Common myeloid progenitor, CD34-positive (primary cell): Measurements from ENCODE around the gene CAPS.
A peak's percentile ranks its signal among the peaks of the same experiment; 100 is the strongest.

ENCODE experiments used
- CTCF ChIA-PET: fragments of 350-600 bp; sonication (Branson Sonifier 250); formaldehyde crosslinking; loops from one replicate; lab custom pipeline; 2021; ENCODE audit warnings: antibody characterized with exemption; lab: Charles Lee
- POLR2A ChIA-PET: fragments of 350-600 bp; sonication (Branson Sonifier 250); formaldehyde crosslinking; loops from one replicate; lab custom pipeline; 2021; ENCODE audit warnings: antibody characterized with exemption; lab: Charles Lee
- DNase-seq, 3 donors: peaks; one replicate each; pipeline versions ENCODE4 v3.0.0 to v3.0.0-alpha.2; 2013
- H3K27ac ChIP-seq, 2 experiments: 1 replicate in 1 of 2; 2 replicates in 1 of 2; pipeline ENCODE4 v1.7.0; 2013; ENCODE audit warnings: inconsistent platforms in 2 of 2, low read length in 2 of 2, mild to moderate bottlenecking in 2 of 2, low read depth in 1 of 2, moderate library complexity in 1 of 2; ENCODE audit not compliant: severe bottlenecking in 2 of 2, insufficient read depth in 1 of 2, poor library complexity in 1 of 2
- H3K27me3 ChIP-seq, 5 experiments: replicated peaks in 2 of 5; 1 replicate in 3 of 5; 2 replicates in 2 of 5; pipeline versions ENCODE4 v1.6.1 to v1.7.0; 2013; ENCODE audit warnings: low read length in 4 of 5, mild to moderate bottlenecking in 2 of 5, moderate library complexity in 2 of 5, inconsistent platforms in 1 of 5; ENCODE audit not compliant: insufficient read depth in 5 of 5, control insufficient read depth in 4 of 5
- H3K36me3 ChIP-seq, 4 experiments: 1 replicate in 2 of 4; 2 replicates in 2 of 4; pipeline versions ENCODE4 v1.6.1 to v1.7.0; 2013; ENCODE audit warnings: low read length in 3 of 4, control low read depth in 1 of 4, mild to moderate bottlenecking in 1 of 4; ENCODE audit not compliant: control insufficient read depth in 4 of 4, insufficient read depth in 4 of 4
- H3K4me1 ChIP-seq, 4 experiments: 1 replicate in 3 of 4; 2 replicates in 1 of 4; pipeline versions ENCODE4 v1.6.1 to v1.7.1; 2013; ENCODE audit warnings: low read length in 3 of 4, mild to moderate bottlenecking in 3 of 4, control low read depth in 1 of 4, inconsistent platforms in 1 of 4, moderate library complexity in 1 of 4; ENCODE audit not compliant: control insufficient read depth in 4 of 4, insufficient read depth in 4 of 4; ENCODE audit errors: control extremely low read depth in 1 of 4
- H3K4me3 ChIP-seq, 7 experiments: 1 replicate in 4 of 7; 2 replicates in 3 of 7; pipeline versions ENCODE4 v1.5.1 to v1.7.0; 2013; ENCODE audit warnings: mild to moderate bottlenecking in 7 of 7, low read length in 6 of 7, moderate library complexity in 6 of 7, inconsistent platforms in 2 of 7, low read depth in 2 of 7, control low read depth in 1 of 7; ENCODE audit not compliant: insufficient read depth in 4 of 7, control insufficient read depth in 1 of 7; ENCODE audit errors: extremely low read depth in 1 of 7
- H3K9me3 ChIP-seq, 5 experiments: 1 replicate in 4 of 5; 2 replicates in 1 of 5; pipeline versions ENCODE4 v1.6.1 to v1.7.1; 2013; ENCODE audit warnings: low read length in 4 of 5, mild to moderate bottlenecking in 2 of 5, inconsistent platforms in 1 of 5, low read depth in 1 of 5, moderate library complexity in 1 of 5; ENCODE audit not compliant: control insufficient read depth in 4 of 5, insufficient read depth in 2 of 5; ENCODE audit errors: control extremely low read depth in 1 of 5
- WGBS: methylation state at CpG from one replicate; pipeline ENCODE4 v1.1.5; 2013; ENCODE audit not compliant: insufficient coverage; 5-methylcytosine and 5-hydroxymethylcytosine counted together

Gene CAPS

DNA sequence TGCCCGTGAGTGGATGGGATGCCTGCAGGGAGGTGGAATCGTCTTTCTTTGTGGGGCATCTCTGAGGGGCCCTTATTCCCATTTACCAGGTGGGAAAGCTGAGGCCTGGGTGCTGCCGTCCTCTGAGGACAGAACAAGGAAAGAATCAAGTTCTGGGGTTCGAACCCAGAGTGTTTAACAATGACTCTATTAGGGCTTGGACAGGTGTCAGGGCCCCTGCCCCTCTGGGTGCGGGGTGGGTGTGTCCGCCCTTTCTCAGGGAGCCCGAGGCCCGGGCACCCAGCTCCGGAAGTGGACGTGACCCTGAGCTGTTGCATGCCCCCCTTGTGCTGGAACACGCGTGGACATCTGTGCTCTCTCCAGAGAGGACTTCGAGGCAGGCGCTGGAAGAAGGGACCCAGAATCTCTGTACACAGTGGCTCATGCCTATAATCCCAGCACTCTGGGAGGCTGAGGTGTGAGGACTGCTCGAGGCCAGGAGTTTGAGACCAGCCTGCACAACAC lies 21.2 kb upstream of the CAPS start:
- POLR2A ChIA-PET: interaction anchor here (0.8 kb wide), 1 partner anchor 89 kb away, joined by 3 read pairs; no protein-coding TSS in a partner anchor
- H3K9me3 ChIP-seq: no peaks in the 10 kb centered on the region
- WGBS: 71% methylated on average over 8 of the region's 15 CpGs
- CTCF ChIA-PET: interaction anchor here (1.0 to 4.2 kb wide), 8 partner anchors 8 to 98 kb away, joined by 3 to 35 read pairs (median 5); partner anchors contain the start of genes FUT6, NDUFA11 and NRTN
- no peak overlapping the region for H3K27ac ChIP-seq
- H3K4me3 ChIP-seq: no peak overlapping the region
- peaks cover 0 to 33% (median 4%) of the 10 kb centered on the region in 5 experiments for H3K27me3 ChIP-seq
- peaks cover 0 to 28% (median 16%) of the 10 kb centered on the region in 4 experiments for H3K36me3 ChIP-seq
- no peak for DNase-seq
- peaks cover 0 to 32% (median 14%) of the 10 kb centered on the region in 4 experiments for H3K4me1 ChIP-seq

DNA sequence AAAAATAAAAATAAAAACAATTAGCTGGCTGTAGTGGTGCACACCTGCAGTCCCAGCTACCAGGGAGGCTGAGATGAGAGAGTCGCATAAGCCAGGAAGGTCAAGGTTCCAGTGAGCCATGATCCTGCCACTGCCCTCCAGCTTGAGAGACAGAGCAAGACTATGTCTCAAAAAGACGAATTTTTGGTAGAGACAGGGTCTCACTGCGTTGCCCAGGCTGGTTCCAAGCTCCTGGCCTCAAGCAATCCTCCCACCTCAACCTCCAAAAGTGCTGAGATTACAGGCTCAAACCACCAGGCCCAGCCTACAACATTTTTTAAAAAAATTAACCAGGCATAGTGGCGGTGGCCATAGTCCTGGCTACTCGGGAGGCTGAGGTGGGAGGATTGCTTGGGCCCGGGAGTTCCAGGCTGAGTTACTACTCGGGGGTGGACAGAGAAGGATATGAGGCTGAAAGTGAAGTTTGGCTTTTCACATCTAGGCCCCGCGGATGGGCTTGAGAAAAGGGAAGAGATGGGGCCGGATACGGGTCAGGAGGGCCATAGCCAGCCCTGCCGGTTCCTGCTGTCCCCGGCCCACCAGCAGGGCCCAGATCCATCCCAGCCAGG lies 20.7 kb upstream of the CAPS start:
- ChIA-PET CTCF (interaction anchor here (1.0 to 4.2 kb wide), 6 partner anchors 10 to 99 kb away, joined by 4 to 35 read pairs (median 5); partner anchors contain the start of genes FUT6, NDUFA11 and NRTN), POLR2A (interaction anchor here (0.8 kb wide), 1 partner anchor 89 kb away, joined by 3 read pairs; no protein-coding TSS in a partner anchor)
- Histone ChIP-seq H3K4me3 (no peak overlapping the region), H3K36me3 (peaks cover 0 to 30% (median 17%) of the 10 kb centered on the region in 4 experiments), H3K27me3 (peaks cover 0 to 33% (median 4%) of the 10 kb centered on the region in 5 experiments), H3K4me1 (peaks cover 0 to 32% (median 14%) of the 10 kb centered on the region in 4 experiments), H3K9me3 (no peaks in the 10 kb centered on the region), H3K27ac (no peak overlapping the region)
- WGBS: 83% methylated on average over 13 of the region's 13 CpGs
- no peak for DNase-seq

DNA sequence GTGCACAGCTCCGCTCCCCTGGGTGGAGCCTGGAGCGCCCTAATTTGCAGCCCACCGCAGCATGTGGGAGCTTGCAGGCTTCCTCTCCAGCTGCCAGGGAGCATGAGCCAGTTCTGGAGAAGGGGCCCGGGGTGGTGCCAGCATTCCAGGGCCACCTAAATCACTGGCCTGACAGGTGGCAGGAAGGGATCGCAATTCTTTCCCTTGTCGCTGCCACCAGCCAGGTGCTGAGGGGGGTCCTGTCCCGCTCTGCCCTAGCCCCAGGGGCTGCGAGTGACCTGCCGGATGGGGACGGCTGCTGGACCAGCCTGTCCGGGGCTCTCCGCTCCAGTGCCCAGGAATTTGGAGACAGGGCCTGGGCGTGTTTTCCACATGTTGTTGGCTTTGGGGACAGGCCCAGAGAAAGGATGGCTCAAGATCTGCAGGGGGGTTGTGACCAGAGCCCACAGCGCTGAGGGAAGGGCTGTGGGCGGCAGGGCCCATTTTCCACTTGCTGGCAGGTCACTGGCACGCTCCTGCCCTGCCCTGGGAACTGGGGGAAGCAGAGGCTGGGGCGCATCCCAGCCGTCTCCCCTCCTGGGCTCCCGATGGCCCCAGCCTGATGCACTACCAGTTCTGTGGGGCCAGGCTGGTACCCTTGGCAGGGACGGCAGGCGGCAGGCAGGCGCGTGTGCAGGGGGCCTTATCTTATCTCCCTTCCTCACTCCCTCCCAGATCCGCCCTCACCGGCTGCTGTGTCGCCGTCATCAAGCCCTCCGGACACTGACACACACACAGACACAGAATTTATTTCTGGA lies 19.9 kb upstream of the CAPS start:
- Histone ChIP-seq H3K27me3 (peaks cover 0 to 33% (median 4%) of the 10 kb centered on the region in 5 experiments), H3K4me1 (peaks cover 0 to 32% (median 14%) of the 10 kb centered on the region in 4 experiments), H3K27ac (peak overlapping the region in 1 of 2 experiments; percentile 58), H3K36me3 (peaks cover 0 to 31% (median 17%) of the 10 kb centered on the region in 4 experiments), H3K9me3 (no peaks in the 10 kb centered on the region), H3K4me3 (peak overlapping the region in 1 of 7 experiments; percentile 13)
- ChIA-PET CTCF (interaction anchor here (1.1 to 4.2 kb wide), 4 partner anchors 9 to 100 kb away, joined by 4 to 35 read pairs (median 6); partner anchors contain the start of genes NDUFA11 and NRTN), POLR2A (interaction anchor here (0.5 kb wide), 1 partner anchor 135 kb away, joined by 5 read pairs; no protein-coding TSS in a partner anchor)
- peak; percentile 75 to 91 (median 83) for DNase-seq
- WGBS: 57% methylated on average over 26 of the region's 28 CpGs

DNA sequence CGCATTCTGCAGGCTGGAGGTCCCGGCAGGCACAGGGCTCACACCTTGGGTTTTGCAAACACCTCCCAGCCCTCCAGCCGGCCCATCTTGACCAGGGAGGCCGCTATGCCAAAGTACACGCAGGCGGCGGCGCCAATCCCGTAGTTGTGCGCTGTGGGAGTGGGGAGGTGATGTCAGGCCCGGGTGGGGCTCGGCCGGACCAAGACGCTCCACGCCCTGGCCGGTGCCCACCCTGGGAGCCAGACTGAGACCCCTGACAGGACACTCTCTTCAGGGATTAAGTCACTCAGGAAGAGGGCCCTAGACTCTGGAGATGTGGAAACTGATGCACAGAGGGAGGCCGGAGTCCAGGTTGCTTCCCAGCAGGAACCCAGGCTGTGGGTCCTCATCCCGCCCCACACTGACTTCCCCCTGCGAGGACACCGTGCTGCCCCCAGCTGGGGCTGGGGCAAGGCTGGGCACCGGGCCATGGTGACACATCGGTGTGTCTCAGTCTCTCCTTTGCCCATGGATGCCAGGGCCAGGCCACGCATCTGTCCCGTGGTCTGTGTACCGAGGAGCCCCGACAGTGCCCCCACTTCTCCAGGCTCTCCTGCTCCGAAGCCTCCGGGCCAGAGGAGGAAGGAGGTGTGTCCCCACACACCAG lies 19.2 kb upstream of the CAPS start:
- DNase-seq: no peak
- WGBS: 78% methylated on average over 18 of the region's 28 CpGs
- POLR2A ChIA-PET: no interaction called here

DNA sequence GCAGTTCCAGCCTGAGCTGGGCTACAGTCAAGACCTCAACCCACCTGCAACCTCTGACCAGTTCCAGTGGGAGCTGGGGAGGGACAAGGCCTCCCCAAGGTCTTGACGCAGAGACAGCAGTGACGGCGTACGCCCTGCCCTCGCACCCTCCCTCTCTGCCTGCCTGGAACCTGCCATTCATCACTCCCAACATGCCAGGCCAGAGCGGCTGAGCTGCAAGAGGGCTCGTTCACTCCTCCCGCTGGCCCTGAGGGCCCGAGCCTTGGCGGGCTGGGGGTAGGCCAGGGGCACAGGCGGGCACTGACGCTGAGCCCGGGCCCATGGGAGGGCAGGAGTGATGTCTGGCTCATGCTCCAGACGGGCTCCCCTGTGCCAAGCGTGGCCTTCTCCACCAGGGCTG lies 18.6 kb upstream of the CAPS start:
- ChIA-PET CTCF (interaction anchor here (2.6 kb wide), 1 partner anchor 91 kb away, joined by 9 read pairs; no protein-coding TSS in a partner anchor), POLR2A (no interaction called here)
- H3K4me3 ChIP-seq: no peak overlapping the region
- H3K36me3 ChIP-seq: peaks cover 0 to 38% (median 17%) of the 10 kb centered on the region in 4 experiments
- H3K27me3 ChIP-seq: peaks cover 0 to 21% (median 4%) of the 10 kb centered on the region in 5 experiments
- no peaks in the 10 kb centered on the region for H3K9me3 ChIP-seq
- H3K27ac ChIP-seq: peak overlapping the region in 1 of 2 experiments; percentile 58
- WGBS: 91% methylated on average over 15 of the region's 15 CpGs
- peaks cover 0 to 33% (median 14%) of the 10 kb centered on the region in 4 experiments for H3K4me1 ChIP-seq
- no peak for DNase-seq

More for the DNA sequence above, 19.2 kb upstream of the CAPS start:
- CTCF ChIA-PET: interaction anchor here (2.6 kb wide), 1 partner anchor 91 kb away, joined by 9 read pairs; no protein-coding TSS in a partner anchor
- peak overlapping the region in 1 of 7 experiments; percentile 28 for H3K4me3 ChIP-seq
- no peaks in the 10 kb centered on the region for H3K9me3 ChIP-seq
- H3K4me1 ChIP-seq: peaks cover 0 to 32% (median 14%) of the 10 kb centered on the region in 4 experiments
- peaks cover 0 to 27% (median 4%) of the 10 kb centered on the region in 5 experiments for H3K27me3 ChIP-seq
- H3K36me3 ChIP-seq: peaks cover 0 to 32% (median 17%) of the 10 kb centered on the region in 4 experiments
- H3K27ac ChIP-seq: peak overlapping the region in 1 of 2 experiments; percentile 58

DNA sequence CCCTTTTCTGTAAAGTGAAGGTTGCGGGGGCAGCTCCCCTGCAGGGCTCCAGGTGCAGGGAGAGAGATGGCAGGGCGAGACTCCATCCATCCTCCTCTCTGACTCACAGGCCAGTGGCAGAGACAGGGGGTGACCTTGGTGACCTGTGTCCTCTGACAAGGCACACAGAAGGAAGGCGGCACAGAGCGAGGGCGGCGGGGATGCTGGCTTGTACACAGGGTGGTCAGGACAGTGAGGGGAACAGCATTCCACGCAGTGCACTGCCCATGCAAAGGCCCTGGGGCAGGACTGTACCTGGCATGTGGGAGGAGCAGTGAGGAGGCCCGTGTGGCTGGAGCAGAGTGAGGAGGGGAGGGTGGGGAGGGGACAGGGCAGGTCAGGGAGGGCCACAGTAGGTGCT lies 18.2 kb upstream of the CAPS start:
- Histone ChIP-seq H3K36me3 (peaks cover 0 to 39% (median 18%) of the 10 kb centered on the region in 4 experiments), H3K27me3 (peaks cover 0 to 16% (median 4%) of the 10 kb centered on the region in 5 experiments), H3K27ac (no peak overlapping the region), H3K4me3 (no peak overlapping the region), H3K9me3 (no peaks in the 10 kb centered on the region), H3K4me1 (peaks cover 0 to 33% (median 14%) of the 10 kb centered on the region in 4 experiments)
- 91% methylated on average over 4 of the region's 8 CpGs for WGBS
- no peak for DNase-seq
- CTCF ChIA-PET: interaction anchor here (2.6 kb wide), 1 partner anchor 92 kb away, joined by 9 read pairs; no protein-coding TSS in a partner anchor
- POLR2A ChIA-PET: no interaction called here
